ENCODE measurements around the gene BPTF.
"Not testable (repeated sequence)": the region's sequence is repeated elsewhere in the genome, so short reads cannot be mapped to it uniquely, and the experiment has no call there.

BPTF gene

DNA sequence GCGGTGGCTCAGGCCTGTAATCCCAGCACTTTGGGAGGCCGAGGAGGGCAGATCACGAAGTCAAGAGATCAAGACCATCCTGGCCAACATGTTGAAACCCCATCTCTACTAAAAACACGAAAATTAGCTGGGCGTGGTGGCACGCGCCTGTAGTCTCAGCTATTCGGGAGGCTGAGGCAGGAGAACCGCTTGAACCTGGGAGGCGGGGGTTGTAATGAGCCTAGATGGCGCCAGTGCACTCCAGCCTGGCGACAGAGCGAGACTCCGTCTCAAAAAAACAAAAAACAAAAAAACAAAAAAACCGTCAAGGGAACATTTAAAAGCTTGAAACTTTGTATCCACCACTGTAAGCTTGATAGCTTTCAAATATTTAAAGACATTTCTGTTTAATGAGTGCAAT, 197.2 kb downstream of the BPTF start:
- H3K36me3 ChIP-seq (ENCODE audit: control insufficient read depth, insufficient read depth, low read length); H3K4me3 ChIP-seq (ENCODE audit: low read depth, low read length); H3K4me1 ChIP-seq (ENCODE audit: control insufficient read depth, insufficient read depth, low read length); H3K9me3 ChIP-seq (ENCODE audit: control insufficient read depth, insufficient read depth, low read length); H3K27me3 ChIP-seq (ENCODE audit: control insufficient read depth, insufficient read depth, low read length); H3K9ac ChIP-seq (ENCODE audit: low read depth, low read length): not testable (repeated sequence)

DNA sequence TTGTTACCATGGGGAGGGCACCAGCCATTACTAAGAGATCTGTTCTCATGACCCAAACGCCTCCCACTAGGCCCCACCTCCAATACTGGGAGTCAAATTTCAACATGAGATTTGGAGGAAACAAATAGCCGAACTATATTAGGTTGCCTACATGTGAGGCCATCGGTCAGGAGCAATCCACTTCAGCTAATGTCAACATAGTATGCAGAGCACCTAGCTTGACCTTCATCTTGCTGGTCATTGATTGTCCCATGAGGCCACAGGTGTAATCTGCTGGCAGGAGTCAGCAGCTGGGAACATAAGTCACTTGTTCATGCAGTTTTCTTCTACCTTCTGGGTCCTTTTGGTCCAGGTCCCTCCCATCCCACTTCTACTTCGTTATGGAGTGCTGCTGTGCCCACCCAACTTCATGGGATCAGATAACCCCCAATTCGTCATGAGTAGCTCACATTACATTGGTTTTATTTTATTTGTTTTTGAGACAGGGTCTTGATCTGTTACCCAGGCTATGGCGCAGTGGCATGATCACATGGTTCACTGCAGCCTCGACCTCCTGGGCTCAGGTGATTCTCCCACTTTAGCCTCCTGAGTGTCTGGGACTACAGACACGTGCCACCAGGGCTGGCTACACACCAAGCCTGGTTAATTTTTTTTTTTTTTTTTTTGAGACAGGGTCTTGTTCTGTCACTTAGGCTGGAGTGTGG, 204.4 kb downstream of the BPTF start:
- Histone ChIP-seq H3K36me3 (ENCODE audit: control insufficient read depth, insufficient read depth, low read length) (no peaks in the 10 kb centered on the region), H3K9ac (ENCODE audit: low read depth, low read length) (no peak overlapping the region), H3K4me1 (ENCODE audit: control insufficient read depth, insufficient read depth, low read length) (peaks cover 12% of the 10 kb centered on the region), H3K9me3 (ENCODE audit: control insufficient read depth, insufficient read depth, low read length) (no peaks in the 10 kb centered on the region), H3K4me3 (ENCODE audit: low read depth, low read length) (no peak overlapping the region), H3K27me3 (ENCODE audit: control insufficient read depth, insufficient read depth, low read length) (no peaks in the 10 kb centered on the region)

All from iPS-15b (cell line).